Ramos (cell line): ENCODE results near the gene CMTM2.
"Not testable (repeated sequence)": the region's sequence is repeated elsewhere in the genome, so short reads cannot be mapped to it uniquely, and the experiment has no call there.

Experiments
- in situ Hi-C: fragments of 300-500 bp; cut with MboI; formaldehyde crosslinking; loops from one replicate; pipeline ENCODE4 v1.14.3; 2022; ENCODE audit warnings: low sequenced_read_pairs; ENCODE audit not compliant: unreplicated experiment

Gene CMTM2

DNA sequence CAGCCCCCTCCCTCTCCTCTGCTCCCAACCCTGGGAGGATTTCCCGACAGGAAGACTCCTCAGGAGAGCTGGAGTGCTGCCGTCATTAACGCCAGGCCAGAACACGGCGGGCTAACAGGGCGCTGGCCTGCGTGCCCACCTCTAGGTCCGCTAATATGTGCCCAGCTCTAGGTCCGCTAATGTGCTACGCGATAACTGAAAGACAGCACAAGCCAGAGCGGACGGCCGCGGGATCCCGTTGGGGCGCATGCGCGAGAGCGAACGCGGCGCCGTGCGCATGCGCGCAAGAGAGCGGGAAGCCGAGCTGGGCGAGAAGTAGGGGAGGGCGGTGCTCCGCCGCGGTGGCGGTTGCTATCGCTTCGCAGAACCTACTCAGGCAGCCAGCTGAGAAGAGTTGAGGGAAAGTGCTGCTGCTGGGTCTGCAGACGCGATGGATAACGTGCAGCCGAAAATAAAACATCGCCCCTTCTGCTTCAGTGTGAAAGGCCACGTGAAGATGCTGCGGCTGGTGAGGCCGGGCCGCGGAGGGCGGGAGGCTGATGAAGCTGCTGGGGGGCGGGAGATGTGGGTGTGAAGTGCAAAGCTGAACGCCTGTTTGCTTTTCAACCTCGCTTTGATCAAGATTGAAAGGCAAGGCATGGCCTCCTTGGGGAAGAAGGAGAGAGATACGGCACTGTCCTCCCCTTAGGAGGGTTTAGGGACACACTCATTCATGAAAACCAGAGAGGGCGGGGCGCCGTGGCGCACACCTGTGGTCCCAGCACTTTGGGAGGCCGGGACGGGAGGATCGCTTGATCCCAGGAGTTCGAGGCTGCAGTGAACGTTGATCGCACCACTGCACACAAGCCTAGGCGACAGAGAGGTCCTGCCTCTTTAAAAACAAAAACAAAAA, 26.7 kb upstream of the CMTM2 start, which contains the start of gene CKLF:
Gene CKLF, plus strand, starts transcription at position 291 of the 892 bp plus-strand sequence. Its CDS starts 140 bp downstream, at position 431.
- in situ Hi-C loops = no loop called here

- in situ Hi-C loops = no loop called here
These were observed 26.0 kb upstream of the CMTM2 start for GRCh38 chr16:66553223-66553622.

DNA sequence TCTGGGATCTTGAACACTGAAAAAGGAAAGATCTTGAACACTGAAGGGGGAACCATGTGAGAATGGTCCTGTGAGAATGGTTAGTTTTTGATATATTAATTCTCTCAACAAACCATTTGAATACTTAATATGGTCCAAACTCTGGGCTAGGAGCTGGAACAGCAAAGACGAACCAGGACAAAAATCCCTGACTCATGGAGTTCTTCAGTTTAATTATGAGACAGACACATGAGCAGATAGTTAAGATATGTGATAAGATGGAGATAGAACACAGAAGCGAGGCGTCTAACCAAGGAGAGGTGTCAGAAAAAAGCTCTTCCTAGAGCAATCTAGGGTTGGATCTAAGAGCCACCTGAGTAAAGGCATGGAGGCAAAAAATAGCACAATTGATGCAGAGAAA, 25.2 kb upstream of the CMTM2 start:
- in situ Hi-C loops = no loop called here

DNA sequence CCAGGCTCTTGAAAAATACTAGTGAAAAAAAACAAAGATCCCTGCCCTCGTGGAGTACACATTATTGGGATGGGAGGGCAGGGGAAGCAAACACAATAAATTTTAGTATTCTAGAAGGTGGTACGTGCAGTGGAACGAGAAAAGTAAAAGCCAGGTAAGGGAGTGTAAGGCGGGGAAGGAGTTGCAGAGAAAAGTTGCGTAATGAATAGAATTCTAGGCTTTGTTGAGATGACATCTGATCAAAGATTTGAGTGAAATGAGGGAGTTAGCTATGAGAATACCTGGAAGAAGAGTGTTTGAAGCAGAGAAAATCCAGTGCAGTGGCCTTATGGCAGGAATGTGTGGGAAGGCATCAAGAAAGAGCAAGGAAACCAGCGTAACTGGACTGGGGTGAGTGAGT, 24.8 kb upstream of the CMTM2 start:
- in situ Hi-C loops = no loop called here

GRCh38 chr16:66560107-66560506, 19.2 kb upstream of the CMTM2 start:
- in situ Hi-C loops = no loop called here

GRCh38 chr16:66561381-66562080, 17.7 kb upstream of the CMTM2 start:
- in situ Hi-C loops = no loop called here

DNA sequence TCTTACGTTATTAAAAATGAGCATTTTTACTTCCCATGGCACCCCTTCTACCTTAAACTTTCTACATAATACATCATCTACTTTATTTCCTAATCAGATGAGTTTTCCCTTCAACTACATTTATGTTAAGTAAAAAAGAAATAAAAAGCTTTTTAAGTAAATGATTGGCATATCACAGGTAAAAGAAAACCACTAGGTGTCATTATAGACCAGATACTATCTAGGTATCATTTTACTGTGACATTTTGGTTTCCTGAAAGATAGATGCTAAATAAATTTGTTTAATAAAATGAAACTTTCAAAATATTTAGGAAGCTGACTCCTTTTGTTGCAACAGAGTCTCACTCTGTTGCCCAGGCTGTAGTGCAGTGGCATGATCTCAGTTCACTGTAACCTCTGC, 16.9 kb upstream of the CMTM2 start:
- in situ Hi-C loops = no loop called here

GRCh38 chr16:66562986-66563385, 16.3 kb upstream of the CMTM2 start:
- in situ Hi-C loops = no loop called here

DNA sequence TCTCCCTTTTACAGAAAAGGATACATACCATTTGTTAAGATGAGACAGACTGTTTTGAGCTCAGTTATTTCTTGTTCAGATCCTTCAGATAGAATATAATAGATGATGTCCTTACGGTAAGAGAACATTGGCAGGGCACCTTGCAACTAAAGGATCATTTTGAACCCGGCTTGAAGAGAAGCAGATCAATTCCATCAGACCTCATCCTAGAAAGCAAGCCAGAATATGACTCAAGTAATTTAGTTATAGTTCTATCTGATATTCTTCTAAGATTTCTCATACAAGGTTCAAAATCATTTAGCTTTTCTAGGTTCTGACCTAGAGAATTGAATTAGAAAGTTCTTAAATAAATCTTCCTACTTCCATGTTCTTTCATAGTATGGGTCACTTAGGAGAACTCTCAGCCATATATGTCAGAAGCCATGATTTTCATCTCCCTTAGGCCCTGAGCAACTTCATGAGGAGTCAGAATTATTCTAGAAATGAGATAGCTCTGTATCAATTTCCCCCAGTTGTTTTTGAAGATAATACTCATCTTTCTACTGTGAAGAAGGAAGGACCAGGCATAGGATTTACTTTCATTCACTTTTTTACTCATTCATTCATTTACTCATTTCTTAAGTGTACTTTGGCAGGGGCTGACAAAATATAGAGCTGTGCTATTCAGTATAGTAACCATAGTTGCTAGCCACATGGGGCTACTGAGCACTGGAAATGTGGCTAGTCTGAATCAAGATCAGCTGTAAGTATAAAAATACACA, 15.5 kb upstream of the CMTM2 start:
- in situ Hi-C loops = no loop called here

- in situ Hi-C loops = no loop called here
These were observed 13.0 kb upstream of the CMTM2 start, which contains the start of gene CMTM1 for GRCh38 chr16:66566051-66566901. CMTM1 (plus strand) TSS chr16:66566439; CDS start chr16:66566514, 75 bp downstream.

DNA sequence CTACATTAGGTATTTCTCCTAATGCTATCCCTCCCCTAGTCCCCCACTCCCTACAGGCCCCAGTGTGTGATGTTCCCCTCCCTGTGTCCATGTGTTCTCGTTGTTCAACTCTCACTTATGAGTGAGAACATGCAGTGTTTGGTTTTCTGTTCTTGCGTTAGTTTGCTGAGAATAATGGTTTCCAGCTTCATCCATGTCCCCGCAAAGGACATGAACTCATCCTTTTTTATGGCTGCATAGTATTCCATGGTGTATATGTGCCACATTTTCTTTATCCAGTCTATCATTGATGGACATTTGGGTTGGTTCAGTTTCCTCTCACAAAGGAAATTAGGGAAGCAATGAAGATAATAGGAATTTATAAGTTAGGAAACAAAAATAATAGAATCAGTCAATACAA, 12.0 kb upstream of the CMTM2 start:
- in situ Hi-C loops = not testable (repeated sequence)

GRCh38 chr16:66568355-66568754, 10.9 kb upstream of the CMTM2 start:
- in situ Hi-C loops = no loop called here

GRCh38 chr16:66569131-66569530, 10.1 kb upstream of the CMTM2 start:
- in situ Hi-C loops = no loop called here

DNA sequence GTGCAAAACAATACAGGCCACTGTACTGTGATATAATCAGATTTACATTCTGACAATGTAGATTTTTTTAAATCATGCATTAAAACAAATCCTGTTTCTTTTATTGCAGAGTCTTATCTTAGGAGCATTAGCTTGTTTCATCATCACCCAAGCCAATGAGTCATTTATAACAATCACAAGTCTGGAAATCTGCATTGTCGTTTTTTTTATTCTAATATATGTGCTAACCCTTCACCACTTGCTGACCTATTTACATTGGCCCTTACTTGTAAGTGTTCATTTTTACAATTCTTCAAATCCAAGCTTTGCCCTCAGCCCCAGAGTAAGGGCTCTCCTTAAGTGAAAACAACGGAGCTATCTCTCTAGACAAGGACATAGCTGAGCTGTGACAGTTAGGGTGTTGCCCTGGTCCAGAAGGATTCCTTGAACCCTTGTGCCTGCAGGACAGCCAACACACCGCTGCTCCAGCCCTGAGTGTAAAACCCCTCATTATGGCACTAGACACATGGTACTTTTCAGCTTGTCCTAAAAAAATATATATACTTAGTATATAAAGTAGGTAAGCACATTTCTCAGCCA, 9.3 kb upstream of the CMTM2 start:
- in situ Hi-C loops = no loop called here

DNA sequence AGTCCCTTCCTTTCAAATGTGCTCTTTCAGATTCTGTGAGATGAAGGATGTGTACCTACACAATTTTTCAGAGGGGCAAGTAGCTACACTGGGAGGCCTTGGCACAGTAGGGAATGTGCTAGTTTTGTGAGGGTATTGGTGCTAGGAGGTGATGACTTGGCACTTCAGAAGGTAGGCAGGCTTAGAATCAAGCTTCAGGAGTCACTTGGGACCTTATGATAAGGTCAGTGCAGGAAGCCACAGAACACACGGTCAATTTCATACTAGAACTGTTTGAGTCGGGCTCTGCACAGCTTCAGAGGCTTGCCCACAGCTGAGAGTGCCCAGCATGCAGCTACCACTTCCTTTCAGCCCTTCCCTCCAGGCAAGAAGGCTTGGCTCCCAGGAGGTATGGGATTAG, 6.9 kb upstream of the CMTM2 start:
- in situ Hi-C loops = no loop called here

GRCh38 chr16:66574081-66574480, 5.2 kb upstream of the CMTM2 start:
- in situ Hi-C loops = no loop called here

DNA sequence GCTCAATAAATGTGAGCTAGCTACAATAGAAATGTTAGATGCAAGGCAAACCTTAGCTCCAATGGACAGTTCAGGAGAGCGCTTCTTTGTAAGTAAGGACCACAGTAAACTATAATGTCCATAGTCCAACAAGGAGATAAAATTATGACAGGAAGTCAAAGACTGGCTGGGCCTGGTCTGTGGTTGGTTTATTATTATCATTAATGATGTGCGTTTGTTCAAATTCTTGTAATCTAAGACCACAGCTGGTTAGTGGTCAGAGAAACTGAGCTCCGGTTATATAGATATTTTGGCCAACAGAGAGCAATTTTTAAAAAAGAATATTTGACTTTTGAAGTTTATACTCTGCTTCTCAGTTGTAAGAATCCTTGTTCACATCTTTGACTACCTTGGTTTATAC, 4.7 kb upstream of the CMTM2 start:
- in situ Hi-C loops = no loop called here

GRCh38 chr16:66575060-66575459, 4.2 kb upstream of the CMTM2 start:
- in situ Hi-C loops = no loop called here

GRCh38 chr16:66576296-66576695, 3.0 kb upstream of the CMTM2 start:
- in situ Hi-C loops = no loop called here
